Stomach (tissue), 4 donors: ENCODE data around the gene ZNF527.

Experiments
- CTCF ChIP-seq, 7 experiments: fragments of 450-650 bp in 4 of 7; fragments of 200-600 bp in 3 of 7; sonication (generic) in 3 of 7; IDR thresholded peaks; one replicate each; pipeline ENCODE4 v1.5.1; 2016 to 2019; ENCODE audit warnings: antibody characterized with exemption in 7 of 7, control low read depth in 2 of 7, mild to moderate bottlenecking in 1 of 7
- EP300 ChIP-seq: sonication (generic); formaldehyde crosslinking; IDR thresholded peaks from one replicate; pipeline ENCODE4 v1.6.1; 2017; ENCODE audit warnings: antibody characterized with exemption
- POLR2A ChIP-seq, 4 donors: fragments of 450-650 bp; IDR thresholded peaks; one replicate each; pipeline ENCODE4 v1.6.1; 2016; ENCODE audit warnings: antibody characterized with exemption in 4 of 4, control low read depth in 2 of 4, mild to moderate bottlenecking in 1 of 4, moderate library complexity in 1 of 4

GRCh38 chr19:37362733-37363132 lies 8.2 kb upstream of the ZNF527 start:
- TF ChIP-seq CTCF (IDR thresholded peaks at IDR 0.05) (no peak), EP300 (no peak), POLR2A (IDR thresholded peaks at IDR 0.05) (no peak)
